Endothelial cell (in vitro differentiated cells): ENCODE data around the gene ASMT. TPM values are rescaled to one million over a fixed set of nuclear protein-coding genes. Genes with fewer than 3 reads are reported as not detected.

Source experiments
- DNase-seq: peaks from one replicate; pipeline ENCODE4 v3.0.0; 2021; ENCODE audit warnings: low spot score
- H3K27ac Mint-ChIP-seq: one replicate; pipeline ENCODE4 v1.8.0; 2021; ENCODE audit warnings: mixed read lengths, inconsistent platforms; ENCODE audit not compliant: unreplicated experiment
- H3K27me3 Mint-ChIP-seq: one replicate; pipeline ENCODE4 v1.8.0; 2021; ENCODE audit warnings: mild to moderate bottlenecking, moderate library complexity, mixed read lengths, inconsistent platforms; ENCODE audit not compliant: unreplicated experiment
- H3K36me3 Mint-ChIP-seq: one replicate; pipeline ENCODE4 v1.8.0; 2021; ENCODE audit warnings: mild to moderate bottlenecking, low read depth, mixed read lengths, inconsistent platforms; ENCODE audit not compliant: unreplicated experiment
- H3K4me1 Mint-ChIP-seq: one replicate; pipeline ENCODE4 v1.8.0; 2021; ENCODE audit warnings: mild to moderate bottlenecking, mixed read lengths, inconsistent platforms; ENCODE audit not compliant: unreplicated experiment
- H3K4me3 Mint-ChIP-seq: one replicate; pipeline ENCODE4 v1.8.0; 2021; ENCODE audit warnings: mild to moderate bottlenecking, mixed read lengths, inconsistent platforms; ENCODE audit not compliant: unreplicated experiment
- H3K9me3 Mint-ChIP-seq: one replicate; pipeline ENCODE4 v1.8.0; 2021; ENCODE audit warnings: mixed read lengths, inconsistent platforms; ENCODE audit not compliant: unreplicated experiment
- CTCF ChIP-seq: fragments of 200-600 bp; sonication (generic); IDR thresholded peaks from one replicate; pipeline ENCODE4 v1.5.0; 2021; ENCODE audit warnings: antibody characterized with exemption; ENCODE audit not compliant: unreplicated experiment
- total RNA-seq: library from RNA; stranded (reverse); fragmentation: NEBNext Ultra II Directional; extraction: Animal tissue kit (Norgen Biotek cat#: 25700); gene quantifications from one replicate; pipeline ENCODE4 v1.2.1, GENCODE V29; 2021; ENCODE audit not compliant: unreplicated experiment

ASMT gene
- total RNA-seq, 1 donor from 2014 or later: 0.31 TPM

GRCh38 chrX:1601051-1601767 lies 13.7 kb upstream of the ASMT start:
- Mint-ChIP-seq H3K27ac (no peak overlapping the region), H3K9me3 (peaks cover 9% of the 10 kb centered on the region), H3K27me3 (peaks cover 16% of the 10 kb centered on the region), H3K4me3 (no peak overlapping the region), H3K4me1 (no peaks in the 10 kb centered on the region), H3K36me3 (peaks cover 27% of the 10 kb centered on the region)
- no peak for TF ChIP-seq CTCF
- no peak for DNase-seq

GRCh38 chrX:1601768-1602085 lies 13.1 kb upstream of the ASMT start:
- H3K36me3 Mint-ChIP-seq: peaks cover 25% of the 10 kb centered on the region

GRCh38 chrX:1602299-1602698 lies 12.6 kb upstream of the ASMT start:
- DNase-seq: no peak
- Mint-ChIP-seq H3K9me3 (peaks cover 9% of the 10 kb centered on the region), H3K4me3 (no peak overlapping the region), H3K27ac (no peak overlapping the region), H3K27me3 (peaks cover 16% of the 10 kb centered on the region), H3K36me3 (peaks cover 21% of the 10 kb centered on the region), H3K4me1 (no peaks in the 10 kb centered on the region)
- TF ChIP-seq CTCF: no peak

More at GRCh38 chrX:1601768-1602085, 13.1 kb upstream of the ASMT start:
- no peaks in the 10 kb centered on the region for H3K4me1 Mint-ChIP-seq
- DNase-seq: no peak
- H3K27me3 Mint-ChIP-seq: peaks cover 16% of the 10 kb centered on the region
- H3K4me3 Mint-ChIP-seq: no peak overlapping the region
- peaks cover 9% of the 10 kb centered on the region for H3K9me3 Mint-ChIP-seq
- no peak for TF ChIP-seq CTCF
- H3K27ac Mint-ChIP-seq: no peak overlapping the region

- Mint-ChIP-seq H3K27me3 (peaks cover 25% of the 10 kb centered on the region), H3K4me3 (no peak overlapping the region), H3K36me3 (peaks cover 15% of the 10 kb centered on the region), H3K4me1 (no peaks in the 10 kb centered on the region), H3K27ac (no peak overlapping the region), H3K9me3 (peaks cover 9% of the 10 kb centered on the region)
- no peak for TF ChIP-seq CTCF
- DNase-seq: no peak
Measured at GRCh38 chrX:1606496-1606895, 8.4 kb upstream of the ASMT start.

DNA sequence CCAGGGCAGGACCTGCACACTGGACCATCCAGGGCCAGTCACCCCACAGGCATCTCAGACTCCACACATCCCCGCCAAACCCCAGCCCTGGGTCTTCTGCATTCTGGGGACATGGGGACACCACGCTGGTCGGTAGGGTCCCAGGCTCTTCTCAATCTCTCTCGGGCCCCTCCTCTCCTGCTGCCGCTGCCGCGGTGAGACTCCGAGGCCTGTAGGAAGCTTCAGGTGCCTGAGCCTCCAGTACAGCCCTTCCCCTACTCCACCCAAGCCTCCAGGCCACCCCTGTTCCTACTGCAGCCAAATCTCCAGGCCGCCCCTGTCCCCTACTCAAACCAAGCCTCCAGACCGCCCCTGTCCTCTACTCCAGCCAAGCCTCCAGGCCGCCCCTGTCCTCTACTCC lies 5.5 kb upstream of the ASMT start:
- TF ChIP-seq CTCF: no peak
- H3K36me3 Mint-ChIP-seq: peaks cover 5% of the 10 kb centered on the region
- no peak overlapping the region for H3K27ac Mint-ChIP-seq
- peaks cover 4% of the 10 kb centered on the region for H3K9me3 Mint-ChIP-seq
- no peak overlapping the region for H3K4me3 Mint-ChIP-seq
- peaks cover 16% of the 10 kb centered on the region for H3K27me3 Mint-ChIP-seq
- no peak for DNase-seq
- no peaks in the 10 kb centered on the region for H3K4me1 Mint-ChIP-seq
